HepG2 (cell line): ENCODE data around the gene RBM6. TPM values are rescaled to one million over a fixed set of nuclear protein-coding genes. Genes with fewer than 3 reads are reported as not detected.

Experiments
- GABPB1 ChIP-seq: IDR thresholded peaks from 2 replicates; pipeline ENCODE4 v1.6.1; 2016; ENCODE audit warnings: mild to moderate bottlenecking, missing genetic modification reagents, moderate library complexity, missing compliant biosample characterization
- HMGXB4 ChIP-seq, 2 experiments: sonication (generic) in 1 of 2; formaldehyde crosslinking in 1 of 2; IDR thresholded peaks; 2 replicates each; pipeline versions ENCODE4 v1.4.0 to v1.6.1; 2018 to 2020; ENCODE audit warnings: missing genetic modification reagents in 2 of 2, borderline replicate concordance in 1 of 2, low read depth in 1 of 2, mild to moderate bottlenecking in 1 of 2, missing biosample characterization in 1 of 2
- HNRNPL ChIP-seq: fragments of 200-400 bp; formaldehyde crosslinking; IDR thresholded peaks from 2 replicates; pipeline ENCODE4 v1.6.1; 2017; ENCODE audit warnings: mild to moderate bottlenecking, low read depth, low read length
- KAT8 ChIP-seq: IDR thresholded peaks from 2 replicates; pipeline ENCODE4 v1.6.1; 2016; ENCODE audit warnings: missing genetic modification reagents, missing compliant biosample characterization
- KLF11 ChIP-seq: IDR thresholded peaks from 2 replicates; pipeline ENCODE4 v1.6.1; 2016; ENCODE audit warnings: missing compliant biosample characterization
- MTERF4 ChIP-seq: sonication (generic); formaldehyde crosslinking; IDR thresholded peaks from 2 replicates; pipeline ENCODE4 v1.8.0; 2023; ENCODE audit warnings: mild to moderate bottlenecking, missing genetic modification reagents
- NR2C2 ChIP-seq: sonication (generic); formaldehyde crosslinking; IDR thresholded peaks from 2 replicates; pipeline ENCODE4 v1.4.0; 2020; ENCODE audit warnings: missing genetic modification reagents, mild to moderate bottlenecking, moderate library complexity, borderline replicate concordance
- NRL ChIP-seq: sonication (generic); formaldehyde crosslinking; IDR thresholded peaks from 2 replicates; pipeline ENCODE4 v1.5.0; 2020; ENCODE audit warnings: missing genetic modification reagents, mild to moderate bottlenecking, moderate library complexity, borderline replicate concordance
- RFX5 ChIP-seq: IDR thresholded peaks from 2 replicates; pipeline ENCODE4 v1.6.1; 2011; ENCODE audit warnings: low read depth, low read length, improper control_type of control experiment
- SOX13 ChIP-seq, 3 experiments: fragments of 450-650 bp in 1 of 3; sonication (generic) in 1 of 3; formaldehyde crosslinking in 1 of 3; IDR thresholded peaks in 2 of 3; conservative IDR thresholded peaks in 1 of 3; 2 replicates each; pipeline versions ENCODE4 v1.5.0 to v1.6.1; 2016 to 2020; ENCODE audit warnings: antibody characterized with exemption in 1 of 3, mild to moderate bottlenecking in 1 of 3, missing compliant biosample characterization in 1 of 3, missing genetic modification reagents in 1 of 3, moderate library complexity in 1 of 3
- TBL1XR1 ChIP-seq: fragments of 150-350 bp; IDR thresholded peaks from 2 replicates; pipeline ENCODE4 v1.6.1; 2014; ENCODE audit warnings: borderline replicate concordance, low read length; ENCODE audit not compliant: partially characterized antibody
- ZBTB10 ChIP-seq: sonication (generic); formaldehyde crosslinking; IDR thresholded peaks from 2 replicates; pipeline ENCODE4 v1.4.0; 2020; ENCODE audit warnings: missing genetic modification reagents, borderline replicate concordance
- ZBTB26 ChIP-seq: IDR thresholded peaks from 2 replicates; pipeline ENCODE4 v1.6.1; 2016; ENCODE audit warnings: missing compliant biosample characterization, missing genetic modification reagents, borderline replicate concordance
- ZBTB33 ChIP-seq: sonication (generic); formaldehyde crosslinking; IDR thresholded peaks from 2 replicates; pipeline ENCODE4 v1.4.0; 2020; ENCODE audit warnings: missing genetic modification reagents
- ZNF205 ChIP-seq: IDR thresholded peaks from 2 replicates; pipeline ENCODE4 v1.6.1; 2018; ENCODE audit warnings: missing biosample characterization, missing genetic modification reagents
- ZNF264 ChIP-seq: sonication (generic); formaldehyde crosslinking; IDR thresholded peaks from 2 replicates; pipeline ENCODE4 v1.4.0; 2020; ENCODE audit warnings: missing genetic modification reagents
- ZNF333 ChIP-seq: sonication (generic); formaldehyde crosslinking; IDR thresholded peaks from 2 replicates; pipeline ENCODE4 v1.4.0; 2020; ENCODE audit warnings: mild to moderate bottlenecking, missing genetic modification reagents, borderline replicate concordance
- polyA plus RNA-seq, 8 experiments: library from polyadenylated mRNA; depleted of rRNA in 3 of 8; stranded (reverse) in 7 of 8; unstranded in 1 of 8; fragments of >200 nt; fragmentation: Illumina TruSeq in 4 of 8; extraction: Trizol in 4 of 8; gene quantifications; 2 replicates each; pipeline versions ENCODE4 v1.2.1 to v1.2.3, GENCODE V29; 2011 to 2016; ENCODE audit warnings: low read depth in 4 of 8, missing spikeins in 1 of 8, mixed read lengths in 1 of 8; ENCODE audit not compliant: insufficient read depth in 1 of 8
- total RNA-seq, 5 experiments: library from RNA; depleted of rRNA; stranded (reverse); fragments of >200 nt; fragmentation: Illumina TruSeq; extraction: Trizol; gene quantifications; 2 replicates each; pipeline ENCODE4 v1.2.3, GENCODE V29; 2016; ENCODE audit warnings: low read depth in 1 of 5

The RBM6 gene
- total and polyA plus RNA-seq, 2 of the 13 experiments (the other 11 are each of a cell fraction or from before 2014, with no cell fraction given): 72.7 to 86.1 TPM

GRCh38 chr3:50088725-50089608 lies 149.0 kb downstream of the RBM6 start, which contains the start of gene RBM5 (continued):
- TF ChIP-seq ZBTB10 (peak; percentile 61; the same call in 1 of the 2 replicates), KAT8 (CRISPR knock-in tag) (peak; percentile 90), HNRNPL (peak; percentile 53; the same call in 1 of the 2 replicates), ZNF264 (CRISPR knock-in tag) (peak; percentile 60; the same call in 1 of the 2 replicates), SOX13 (IDR thresholded peaks at IDR 0.05) (no peak), SOX13 (CRISPR knock-in tag; conservative IDR thresholded peaks at IDR 0.05 in 1 of 2, IDR thresholded peaks at IDR 0.05 in 1 of 2) (peak in 1 of 2 experiments; percentile 7; a peak in 1 of 4 replicates), MTERF4 (0 out of 2 replicates have a peak, but pooled peaks have one; percentile 50), ZNF205 (CRISPR knock-in tag) (peak; percentile 58; the same call in 1 of the 2 replicates), HMGXB4 (CRISPR knock-in tag; IDR thresholded peaks at IDR 0.05; ENCODE audit: borderline replicate concordance in 1 of 2, low read depth in 1 of 2) (peak; percentile 69 to 77; a peak in 2 of 4 replicates), ZNF333 (CRISPR knock-in tag) (0 out of 2 replicates have a peak, but pooled peaks have one; percentile 33), NRL (CRISPR knock-in tag) (peak; percentile 76; the same call in 1 of the 2 replicates), GABPB1 (CRISPR knock-in tag) (peak; percentile 69), KLF11 (CRISPR knock-in tag) (0 out of 2 replicates have a peak, but pooled peaks have one; percentile 36), TBL1XR1 (no peak), NR2C2 (peak; percentile 49; the same call in 1 of the 2 replicates), ZBTB26 (CRISPR knock-in tag) (no peak), ZBTB33 (no peak), RFX5 (no peak)
